ENCODE data around the gene FXN.
A peak's percentile ranks its signal among the peaks of the same experiment; 100 is the strongest.
"Not testable (repeated sequence)": the region's sequence is repeated elsewhere in the genome, so short reads cannot be mapped to it uniquely, and the experiment has no call there.

FXN gene

DNA sequence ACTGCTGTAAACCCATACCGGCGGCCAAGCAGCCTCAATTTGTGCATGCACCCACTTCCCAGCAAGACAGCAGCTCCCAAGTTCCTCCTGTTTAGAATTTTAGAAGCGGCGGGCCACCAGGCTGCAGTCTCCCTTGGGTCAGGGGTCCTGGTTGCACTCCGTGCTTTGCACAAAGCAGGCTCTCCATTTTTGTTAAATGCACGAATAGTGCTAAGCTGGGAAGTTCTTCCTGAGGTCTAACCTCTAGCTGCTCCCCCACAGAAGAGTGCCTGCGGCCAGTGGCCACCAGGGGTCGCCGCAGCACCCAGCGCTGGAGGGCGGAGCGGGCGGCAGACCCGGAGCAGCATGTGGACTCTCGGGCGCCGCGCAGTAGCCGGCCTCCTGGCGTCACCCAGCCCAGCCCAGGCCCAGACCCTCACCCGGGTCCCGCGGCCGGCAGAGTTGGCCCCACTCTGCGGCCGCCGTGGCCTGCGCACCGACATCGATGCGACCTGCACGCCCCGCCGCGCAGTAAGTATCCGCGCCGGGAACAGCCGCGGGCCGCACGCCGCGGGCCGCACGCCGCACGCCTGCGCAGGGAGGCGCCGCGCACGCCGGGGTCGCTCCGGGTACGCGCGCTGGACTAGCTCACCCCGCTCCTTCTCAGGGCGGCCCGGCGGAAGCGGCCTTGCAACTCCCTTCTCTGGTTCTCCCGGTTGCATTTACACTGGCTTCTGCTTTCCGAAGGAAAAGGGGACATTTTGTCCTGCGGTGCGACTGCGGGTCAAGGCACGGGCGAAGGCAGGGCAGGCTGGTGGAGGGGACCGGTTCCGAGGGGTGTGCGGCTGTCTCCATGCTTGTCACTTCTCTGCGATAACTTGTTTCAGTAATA lies at the start of gene FXN:
Gene FXN (plus strand): TSS at position 315 of the 871 bp plus-strand sequence. CDS start 31 bp downstream, at position 346.
- Histone ChIP-seq H3K27ac (ENCODE audit: low read depth, low read length) (peak within 1 kb of the TSS; percentile 86), H3K9ac (ENCODE audit: low read length in 5 of 5) (peak within 1 kb of the TSS; percentile 79 to 93 (median 90)), H3K36me3 (ENCODE audit: control insufficient read depth in 5 of 5, insufficient read depth in 5 of 5, low read length in 5 of 5) (no peaks in the 10 kb centered on the region), H3K9me3 (ENCODE audit: control insufficient read depth in 5 of 5, low read length in 5 of 5) (no peaks in the 10 kb centered on the region), H3K27me3 (ENCODE audit: control insufficient read depth in 5 of 5, insufficient read depth in 4 of 5, low read length in 5 of 5) (no peaks in the 10 kb centered on the region), H3K4me1 (ENCODE audit: control insufficient read depth in 5 of 5, insufficient read depth in 5 of 5, low read length in 5 of 5) (peaks cover 4 to 21% (median 14%) of the 10 kb centered on the region in 5 donors), H3K4me3 (ENCODE audit: low read depth in 1 of 5, low read length in 5 of 5) (peak within 1 kb of the TSS; percentile 90 to 98 (median 91))

DNA sequence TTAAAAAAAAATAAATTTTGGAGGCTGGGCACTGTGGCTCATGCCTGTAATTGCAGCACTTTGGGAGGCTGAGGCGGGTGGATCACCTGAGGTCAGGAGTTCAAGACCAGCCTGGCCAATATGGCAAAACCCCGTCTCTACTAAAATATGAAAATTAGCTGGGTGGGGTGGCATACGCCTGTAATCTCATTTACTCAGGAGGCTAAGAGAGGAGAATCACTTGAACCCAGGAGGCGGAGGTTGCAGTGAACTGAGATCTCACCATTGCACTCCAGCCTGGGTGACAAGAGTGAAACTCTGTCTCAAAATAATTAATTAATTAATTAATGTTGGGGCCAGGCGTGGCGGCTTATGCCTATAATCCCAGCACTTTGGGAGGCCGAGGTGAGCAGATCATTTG lies 48.6 kb upstream of the FXN start:
- not testable (repeated sequence) for H3K4me3 ChIP-seq (ENCODE audit: low read depth in 1 of 5, low read length in 5 of 5); H3K9me3 ChIP-seq (ENCODE audit: control insufficient read depth in 5 of 5, low read length in 5 of 5); H3K4me1 ChIP-seq (ENCODE audit: control insufficient read depth in 5 of 5, insufficient read depth in 5 of 5, low read length in 5 of 5); H3K27ac ChIP-seq (ENCODE audit: low read depth, low read length); H3K9ac ChIP-seq (ENCODE audit: low read length in 5 of 5); H3K27me3 ChIP-seq (ENCODE audit: control insufficient read depth in 5 of 5, insufficient read depth in 4 of 5, low read length in 5 of 5); H3K36me3 ChIP-seq (ENCODE audit: control insufficient read depth in 5 of 5, insufficient read depth in 5 of 5, low read length in 5 of 5)

DNA sequence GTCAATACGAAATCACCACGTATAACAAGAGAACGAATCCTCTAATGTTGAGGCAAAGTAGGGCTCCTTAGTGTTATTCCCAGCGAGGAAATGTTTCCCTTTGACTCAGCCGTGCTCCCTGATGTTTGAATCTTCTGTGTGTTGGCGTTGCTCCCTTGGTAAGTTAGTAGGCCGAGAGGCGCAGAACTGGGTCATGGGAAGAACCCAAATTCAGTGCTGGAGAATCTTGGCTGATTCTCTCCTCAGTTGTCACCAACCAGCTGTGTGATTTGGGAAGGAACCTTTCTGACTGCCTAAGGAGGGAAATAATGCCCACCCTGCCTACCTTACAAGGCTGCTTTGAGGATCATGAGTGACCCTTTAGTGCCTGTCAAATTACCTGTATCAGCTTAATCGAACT lies 44.1 kb upstream of the FXN start:
- Histone ChIP-seq H3K9ac (ENCODE audit: low read length in 5 of 5) (no peak overlapping the region), H3K27ac (ENCODE audit: low read depth, low read length) (no peak overlapping the region), H3K27me3 (ENCODE audit: control insufficient read depth in 5 of 5, insufficient read depth in 4 of 5, low read length in 5 of 5) (no peaks in the 10 kb centered on the region), H3K4me1 (ENCODE audit: control insufficient read depth in 5 of 5, insufficient read depth in 5 of 5, low read length in 5 of 5) (peaks cover 0 to under 1% (median 0%) of the 10 kb centered on the region in 5 donors), H3K9me3 (ENCODE audit: control insufficient read depth in 5 of 5, low read length in 5 of 5) (no peaks in the 10 kb centered on the region), H3K36me3 (ENCODE audit: control insufficient read depth in 5 of 5, insufficient read depth in 5 of 5, low read length in 5 of 5) (no peaks in the 10 kb centered on the region), H3K4me3 (ENCODE audit: low read depth in 1 of 5, low read length in 5 of 5) (no peak overlapping the region)

DNA sequence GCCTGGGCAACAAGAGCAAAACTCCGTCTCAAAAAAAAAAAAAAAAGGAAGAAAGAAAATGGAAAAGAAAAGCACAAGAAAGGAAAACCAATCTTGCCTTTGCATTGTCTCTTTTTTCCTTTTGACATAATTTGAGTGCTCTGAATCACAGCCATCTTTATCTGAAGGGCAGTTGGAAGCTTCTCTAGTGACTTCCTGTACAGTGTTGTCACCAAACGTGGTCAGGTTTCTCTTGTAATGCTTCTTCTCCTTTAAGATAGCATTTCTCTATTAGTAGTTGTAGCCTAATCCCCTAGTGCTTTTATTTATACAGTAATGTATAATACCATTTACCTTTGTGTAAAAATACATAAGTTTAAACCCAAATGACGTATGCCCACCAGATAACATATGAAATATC lies 39.8 kb upstream of the FXN start:
- H3K36me3 ChIP-seq (ENCODE audit: control insufficient read depth in 5 of 5, insufficient read depth in 5 of 5, low read length in 5 of 5), result no peaks in the 10 kb centered on the region
- H3K4me1 ChIP-seq (ENCODE audit: control insufficient read depth in 5 of 5, insufficient read depth in 5 of 5, low read length in 5 of 5), result peaks cover 0 to 20% (median 0%) of the 10 kb centered on the region in 5 donors
- H3K4me3 ChIP-seq (ENCODE audit: low read depth in 1 of 5, low read length in 5 of 5), result no peak overlapping the region
- no peak overlapping the region for H3K9ac ChIP-seq (ENCODE audit: low read length in 5 of 5)
- no peaks in the 10 kb centered on the region for H3K27me3 ChIP-seq (ENCODE audit: control insufficient read depth in 5 of 5, insufficient read depth in 4 of 5, low read length in 5 of 5)
- no peak overlapping the region for H3K27ac ChIP-seq (ENCODE audit: low read depth, low read length)
- no peaks in the 10 kb centered on the region for H3K9me3 ChIP-seq (ENCODE audit: control insufficient read depth in 5 of 5, low read length in 5 of 5)

DNA sequence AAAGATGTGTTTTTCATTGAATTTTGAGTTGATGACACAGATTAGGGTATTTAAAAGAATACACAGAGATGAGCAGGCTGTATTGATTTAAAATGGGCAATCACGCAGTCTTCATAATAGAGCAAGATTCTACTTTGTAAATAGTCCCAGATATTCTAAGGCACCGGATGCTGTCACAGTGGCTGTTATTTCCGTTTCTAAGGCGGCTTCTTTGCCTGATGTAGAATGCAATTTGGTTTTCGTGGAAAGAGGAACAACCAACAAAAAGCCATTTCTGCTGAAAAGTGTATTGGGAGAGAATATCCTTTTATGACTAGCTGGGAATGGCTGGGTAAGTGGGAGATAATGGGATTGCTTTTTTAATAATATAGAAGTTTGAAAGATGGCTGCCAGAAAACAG lies 39.1 kb upstream of the FXN start:
- H3K27ac ChIP-seq (ENCODE audit: low read depth, low read length), result no peak overlapping the region
- peak overlapping the region in 3 of 5 donors; percentile 38 to 40 (median 40) for H3K4me3 ChIP-seq (ENCODE audit: low read depth in 1 of 5, low read length in 5 of 5)
- no peaks in the 10 kb centered on the region for H3K9me3 ChIP-seq (ENCODE audit: control insufficient read depth in 5 of 5, low read length in 5 of 5)
- H3K36me3 ChIP-seq (ENCODE audit: control insufficient read depth in 5 of 5, insufficient read depth in 5 of 5, low read length in 5 of 5), result no peaks in the 10 kb centered on the region
- H3K27me3 ChIP-seq (ENCODE audit: control insufficient read depth in 5 of 5, insufficient read depth in 4 of 5, low read length in 5 of 5), result no peaks in the 10 kb centered on the region
- no peak overlapping the region for H3K9ac ChIP-seq (ENCODE audit: low read length in 5 of 5)
- peaks cover 0 to 20% (median 0%) of the 10 kb centered on the region in 5 donors for H3K4me1 ChIP-seq (ENCODE audit: control insufficient read depth in 5 of 5, insufficient read depth in 5 of 5, low read length in 5 of 5)

DNA sequence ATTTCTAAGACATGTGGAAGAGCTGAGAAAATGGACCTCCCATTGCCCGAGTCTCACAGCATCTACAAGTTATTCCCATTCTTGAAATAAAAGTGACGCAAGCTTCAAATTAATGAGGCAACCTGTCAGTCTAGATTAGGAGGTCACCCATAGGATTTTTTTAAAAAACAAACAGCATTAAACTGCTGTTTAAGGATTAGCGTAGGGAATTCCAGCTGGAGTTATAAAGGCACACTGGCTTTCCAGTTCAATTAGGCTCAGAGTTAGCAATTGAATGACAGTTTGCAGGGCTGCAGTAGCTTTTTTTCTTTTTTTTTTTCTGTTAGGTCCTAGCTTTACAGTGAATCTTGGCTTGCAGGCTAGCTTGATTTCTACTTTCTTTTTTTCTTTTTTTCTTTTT lies 37.9 kb upstream of the FXN start:
- Histone ChIP-seq H3K27me3 (ENCODE audit: control insufficient read depth in 5 of 5, insufficient read depth in 4 of 5, low read length in 5 of 5) (no peaks in the 10 kb centered on the region), H3K4me3 (ENCODE audit: low read depth in 1 of 5, low read length in 5 of 5) (no peak overlapping the region), H3K27ac (ENCODE audit: low read depth, low read length) (no peak overlapping the region), H3K4me1 (ENCODE audit: control insufficient read depth in 5 of 5, insufficient read depth in 5 of 5, low read length in 5 of 5) (peaks cover 0 to 20% (median 0%) of the 10 kb centered on the region in 5 donors), H3K36me3 (ENCODE audit: control insufficient read depth in 5 of 5, insufficient read depth in 5 of 5, low read length in 5 of 5) (no peaks in the 10 kb centered on the region), H3K9ac (ENCODE audit: low read length in 5 of 5) (no peak overlapping the region), H3K9me3 (ENCODE audit: control insufficient read depth in 5 of 5, low read length in 5 of 5) (no peaks in the 10 kb centered on the region)

DNA sequence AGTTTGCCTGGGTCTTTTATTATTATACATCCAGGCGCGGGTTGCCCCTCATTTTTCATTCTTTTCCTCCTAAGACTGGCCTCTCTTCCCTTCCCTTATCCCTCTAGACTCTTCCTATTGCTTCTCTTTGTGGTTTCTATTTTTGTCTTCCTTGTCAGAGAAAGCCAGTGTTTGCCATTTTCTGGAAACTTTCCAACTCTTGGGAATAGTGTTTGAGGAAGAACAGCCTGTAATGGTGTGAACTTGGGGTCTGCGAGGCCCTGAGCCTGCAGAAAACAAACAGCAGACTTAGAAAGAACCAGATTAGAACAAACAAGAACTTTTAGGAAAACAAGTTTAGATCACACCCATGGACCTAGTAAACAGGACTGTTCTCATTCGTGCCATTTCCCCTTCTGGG lies 37.2 kb upstream of the FXN start:
- H3K27ac ChIP-seq (ENCODE audit: low read depth, low read length), result no peak overlapping the region
- no peaks in the 10 kb centered on the region for H3K27me3 ChIP-seq (ENCODE audit: control insufficient read depth in 5 of 5, insufficient read depth in 4 of 5, low read length in 5 of 5)
- peaks cover 0 to 20% (median 0%) of the 10 kb centered on the region in 5 donors for H3K4me1 ChIP-seq (ENCODE audit: control insufficient read depth in 5 of 5, insufficient read depth in 5 of 5, low read length in 5 of 5)
- H3K9ac ChIP-seq (ENCODE audit: low read length in 5 of 5), result no peak overlapping the region
- H3K9me3 ChIP-seq (ENCODE audit: control insufficient read depth in 5 of 5, low read length in 5 of 5), result no peaks in the 10 kb centered on the region
- H3K36me3 ChIP-seq (ENCODE audit: control insufficient read depth in 5 of 5, insufficient read depth in 5 of 5, low read length in 5 of 5), result no peaks in the 10 kb centered on the region
- no peak overlapping the region for H3K4me3 ChIP-seq (ENCODE audit: low read depth in 1 of 5, low read length in 5 of 5)

DNA sequence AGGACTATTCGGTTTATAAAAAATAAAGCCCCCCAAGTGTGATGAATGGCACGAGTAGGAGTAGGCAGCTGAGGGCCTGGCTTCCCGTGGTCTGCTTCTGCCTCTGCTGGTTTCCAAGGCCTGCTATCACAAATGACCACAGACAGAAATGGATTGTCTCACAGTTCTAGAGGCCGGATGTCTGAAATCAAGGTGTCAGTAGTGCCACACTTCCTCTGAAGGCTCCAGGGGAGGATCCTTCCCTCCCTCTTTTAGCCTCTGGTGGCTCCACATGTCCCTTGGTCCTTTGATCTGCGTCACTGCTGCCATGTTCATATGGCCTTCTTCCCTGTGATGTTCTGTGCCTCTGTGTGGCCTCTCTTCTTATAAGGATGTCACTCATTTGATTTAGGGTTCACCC lies 36.7 kb upstream of the FXN start:
- no peaks in the 10 kb centered on the region for H3K9me3 ChIP-seq (ENCODE audit: control insufficient read depth in 5 of 5, low read length in 5 of 5)
- H3K4me3 ChIP-seq (ENCODE audit: low read depth in 1 of 5, low read length in 5 of 5), result no peak overlapping the region
- H3K4me1 ChIP-seq (ENCODE audit: control insufficient read depth in 5 of 5, insufficient read depth in 5 of 5, low read length in 5 of 5), result peaks cover 0 to 20% (median 0%) of the 10 kb centered on the region in 5 donors
- no peaks in the 10 kb centered on the region for H3K27me3 ChIP-seq (ENCODE audit: control insufficient read depth in 5 of 5, insufficient read depth in 4 of 5, low read length in 5 of 5)
- no peaks in the 10 kb centered on the region for H3K36me3 ChIP-seq (ENCODE audit: control insufficient read depth in 5 of 5, insufficient read depth in 5 of 5, low read length in 5 of 5)
- no peak overlapping the region for H3K9ac ChIP-seq (ENCODE audit: low read length in 5 of 5)
- no peak overlapping the region for H3K27ac ChIP-seq (ENCODE audit: low read depth, low read length)

DNA sequence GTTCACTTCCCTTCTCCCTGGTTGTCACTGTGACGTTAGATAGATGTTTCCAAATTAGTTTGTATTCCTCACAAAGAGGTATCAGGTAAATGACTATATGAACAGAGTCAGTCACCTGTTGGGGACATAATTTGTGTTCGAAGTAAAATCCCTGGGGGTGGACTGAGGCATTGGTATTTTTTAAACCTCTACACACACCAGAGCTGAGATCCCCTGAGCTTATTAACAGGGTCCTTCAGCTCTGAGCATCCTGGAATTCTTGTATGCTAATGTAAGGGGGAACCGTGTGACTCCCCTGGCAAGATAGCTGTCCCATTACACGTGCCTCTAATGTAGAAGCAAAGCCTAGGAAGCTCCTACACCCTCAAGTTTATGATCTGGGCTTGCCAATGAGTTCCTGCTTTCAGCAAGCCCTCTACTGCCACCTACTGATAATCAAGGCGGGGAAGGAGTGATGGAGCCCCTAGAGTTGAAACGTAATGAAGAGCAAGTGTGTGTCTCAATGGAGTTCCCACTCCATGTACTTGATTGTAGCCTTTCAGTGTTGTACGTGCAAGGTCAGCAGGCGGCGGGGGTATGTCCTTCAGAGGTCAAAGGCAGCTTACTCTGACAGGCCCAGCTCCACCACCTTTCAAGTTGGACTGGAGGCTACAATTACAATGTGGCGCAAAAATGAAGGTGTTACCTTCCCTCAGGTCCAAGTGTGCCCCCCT lies 36.0 kb upstream of the FXN start:
- Histone ChIP-seq H3K27me3 (ENCODE audit: control insufficient read depth in 5 of 5, insufficient read depth in 4 of 5, low read length in 5 of 5) (no peaks in the 10 kb centered on the region), H3K36me3 (ENCODE audit: control insufficient read depth in 5 of 5, insufficient read depth in 5 of 5, low read length in 5 of 5) (no peaks in the 10 kb centered on the region), H3K27ac (ENCODE audit: low read depth, low read length) (no peak overlapping the region), H3K9me3 (ENCODE audit: control insufficient read depth in 5 of 5, low read length in 5 of 5) (no peaks in the 10 kb centered on the region), H3K4me1 (ENCODE audit: control insufficient read depth in 5 of 5, insufficient read depth in 5 of 5, low read length in 5 of 5) (peaks cover 0 to 20% (median 0%) of the 10 kb centered on the region in 5 donors), H3K9ac (ENCODE audit: low read length in 5 of 5) (no peak overlapping the region), H3K4me3 (ENCODE audit: low read depth in 1 of 5, low read length in 5 of 5) (no peak overlapping the region)

DNA sequence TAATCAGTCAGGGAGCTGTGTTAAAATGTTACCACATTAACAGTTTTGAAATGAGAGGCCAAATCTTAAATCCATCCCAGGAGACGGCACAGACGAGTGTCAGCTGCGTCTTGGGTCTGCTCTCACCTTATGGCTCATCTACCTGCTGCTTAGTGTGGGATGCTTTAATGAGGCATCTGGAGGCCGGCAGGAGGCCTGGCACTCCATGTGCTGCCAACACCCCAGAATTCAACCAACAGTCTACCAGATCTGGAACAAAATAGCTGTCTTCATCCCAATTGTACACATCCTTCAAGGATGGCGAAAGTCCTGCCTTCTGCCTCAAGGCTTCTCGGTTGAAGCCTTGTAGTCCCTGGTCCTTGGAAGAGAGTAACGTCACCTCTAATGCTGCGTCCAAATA lies 33.6 kb upstream of the FXN start:
- Histone ChIP-seq H3K4me1 (ENCODE audit: control insufficient read depth in 5 of 5, insufficient read depth in 5 of 5, low read length in 5 of 5) (peaks cover 0 to 16% (median 0%) of the 10 kb centered on the region in 5 donors), H3K27ac (ENCODE audit: low read depth, low read length) (no peak overlapping the region), H3K27me3 (ENCODE audit: control insufficient read depth in 5 of 5, insufficient read depth in 4 of 5, low read length in 5 of 5) (no peaks in the 10 kb centered on the region), H3K4me3 (ENCODE audit: low read depth in 1 of 5, low read length in 5 of 5) (no peak overlapping the region), H3K9me3 (ENCODE audit: control insufficient read depth in 5 of 5, low read length in 5 of 5) (no peaks in the 10 kb centered on the region), H3K36me3 (ENCODE audit: control insufficient read depth in 5 of 5, insufficient read depth in 5 of 5, low read length in 5 of 5) (no peaks in the 10 kb centered on the region), H3K9ac (ENCODE audit: low read length in 5 of 5) (no peak overlapping the region)
